Stimulated activated CD8-positive, alpha-beta memory T cell treated with anti-CD3 and anti-CD28 coated beads, Interleukin-7, amount 100 ng/mL, for 4 hours (primary cell): ENCODE results near the gene NOTCH3.

Source experiments
- DNase-seq, 2 donors: peaks; one replicate each; pipeline ENCODE4 v3.0.0-alpha.2; 2020; ENCODE audit warnings: low read depth in 2 of 2

The NOTCH3 gene

GRCh38 chr19:15200553-15201364, at the start of gene NOTCH3:
Gene NOTCH3 (minus strand): TSS chr19:15200995. CDS start chr19:15200905, 90 bp downstream.
- no peak for DNase-seq

GRCh38 chr19:15250640-15250993, 49.8 kb upstream of the NOTCH3 start:
- no peak for DNase-seq

GRCh38 chr19:15249972-15250639, 49.3 kb upstream of the NOTCH3 start:
- no peak for DNase-seq

- DNase-seq, result no peak
Observed at GRCh38 chr19:15249528-15249874, 48.7 kb upstream of the NOTCH3 start.

GRCh38 chr19:15248648-15249527, 48.1 kb upstream of the NOTCH3 start:
- DNase-seq, result no peak

- DNase-seq, result no peak
Observed at GRCh38 chr19:15248106-15248505, 47.3 kb upstream of the NOTCH3 start.

- no peak for DNase-seq
Observed at GRCh38 chr19:15247107-15248014, 46.6 kb upstream of the NOTCH3 start.

- DNase-seq, result no peak
Observed at GRCh38 chr19:15246198-15246481, 45.3 kb upstream of the NOTCH3 start.

- DNase-seq, result no peak
Observed at GRCh38 chr19:15245370-15246197, 44.8 kb upstream of the NOTCH3 start.

GRCh38 chr19:15244808-15245207, 44.0 kb upstream of the NOTCH3 start:
- DNase-seq, result no peak

- no peak for DNase-seq
Observed at GRCh38 chr19:15244106-15244803, 43.5 kb upstream of the NOTCH3 start.

GRCh38 chr19:15243236-15243957, 42.6 kb upstream of the NOTCH3 start:
- DNase-seq, result no peak

- no peak for DNase-seq
Observed at GRCh38 chr19:15241259-15241910, 40.6 kb upstream of the NOTCH3 start.

GRCh38 chr19:15240515-15240914, 39.7 kb upstream of the NOTCH3 start:
- no peak for DNase-seq

- DNase-seq, result no peak
Observed at GRCh38 chr19:15239337-15239949, 38.6 kb upstream of the NOTCH3 start.

GRCh38 chr19:15238639-15239155, 37.9 kb upstream of the NOTCH3 start:
- DNase-seq, result no peak

- DNase-seq, result no peak
Observed at GRCh38 chr19:15237759-15238638, 37.2 kb upstream of the NOTCH3 start.
